Mesenchymal stem cell (in vitro differentiated cells and primary cell): Measurements from ENCODE around the gene GPATCH4.
"Not testable (repeated sequence)": the region's sequence is repeated elsewhere in the genome, so short reads cannot be mapped to it uniquely, and the experiment has no call there.

Experiments used
- DNase-seq: peaks from one replicate; pipeline ENCODE4 v3.0.0-alpha.2; 2013
- H2AFZ ChIP-seq: one replicate; pipeline ENCODE4 v1.6.1; 2013; ENCODE audit warnings: low read depth, mild to moderate bottlenecking, control low read depth, inconsistent platforms, low read length, moderate library complexity
- H2AK5ac ChIP-seq: 2 replicates; pipeline ENCODE4 v1.6.1; 2013; ENCODE audit warnings: low read length, moderate library complexity, mild to moderate bottlenecking, inconsistent platforms; ENCODE audit not compliant: severe bottlenecking
- H2BK120ac ChIP-seq: one replicate; pipeline ENCODE4 v1.6.1; 2013; ENCODE audit warnings: low read depth, mild to moderate bottlenecking, inconsistent platforms, low read length, moderate library complexity
- H2BK12ac ChIP-seq, 2 experiments: one replicate each; pipeline ENCODE4 v1.6.1; 2013; ENCODE audit warnings: inconsistent platforms in 2 of 2, low read length in 2 of 2, mild to moderate bottlenecking in 2 of 2, moderate library complexity in 2 of 2, control low read depth in 1 of 2
- H2BK15ac ChIP-seq: one replicate; pipeline ENCODE4 v1.6.1; 2013; ENCODE audit warnings: mild to moderate bottlenecking, low read depth, inconsistent platforms; ENCODE audit not compliant: poor library complexity, severe bottlenecking
- H2BK5ac ChIP-seq: 2 replicates; pipeline ENCODE4 v1.6.1; 2013; ENCODE audit warnings: low read depth, mild to moderate bottlenecking, low read length, control low read depth, inconsistent platforms; ENCODE audit not compliant: poor library complexity, severe bottlenecking
- H3K14ac ChIP-seq, 2 experiments: one replicate each; pipeline ENCODE4 v1.6.1; 2013; ENCODE audit warnings: inconsistent platforms in 2 of 2, low read length in 2 of 2, control low read depth in 1 of 2, mild to moderate bottlenecking in 1 of 2, moderate library complexity in 1 of 2
- H3K18ac ChIP-seq, 2 experiments: one replicate each; pipeline ENCODE4 v1.6.1; 2013; ENCODE audit warnings: inconsistent platforms in 2 of 2, low read length in 2 of 2, control low read depth in 1 of 2, low read depth in 1 of 2, mild to moderate bottlenecking in 1 of 2
- H3K23ac ChIP-seq, 2 experiments: one replicate each; pipeline ENCODE4 v1.6.1; 2013; ENCODE audit warnings: inconsistent platforms in 2 of 2, low read length in 2 of 2, mild to moderate bottlenecking in 2 of 2, moderate library complexity in 2 of 2, control low read depth in 1 of 2
- H3K27ac ChIP-seq: 2 replicates; pipeline ENCODE4 v1.5.1; 2013; ENCODE audit warnings: mild to moderate bottlenecking, moderate library complexity, low read length, control low read depth, inconsistent platforms; ENCODE audit not compliant: poor library complexity, severe bottlenecking
- H3K27me3 ChIP-seq, 2 experiments: 2 replicates each; pipeline versions ENCODE4 v1.6.1 to v1.7.0; 2013; ENCODE audit warnings: low read length in 2 of 2, mild to moderate bottlenecking in 2 of 2, moderate library complexity in 2 of 2, control low read depth in 1 of 2, inconsistent platforms in 1 of 2; ENCODE audit not compliant: control insufficient read depth in 1 of 2, insufficient read depth in 1 of 2
- H3K36me3 ChIP-seq, 2 experiments: 2 replicates each; pipeline versions ENCODE4 v1.6.1 to v1.7.0; 2013; ENCODE audit warnings: low read length in 2 of 2, control low read depth in 1 of 2, inconsistent platforms in 1 of 2, low read depth in 1 of 2, mild to moderate bottlenecking in 1 of 2; ENCODE audit not compliant: insufficient read depth in 2 of 2, control insufficient read depth in 1 of 2
- H3K4ac ChIP-seq, 2 experiments: one replicate each; pipeline ENCODE4 v1.6.1; 2013; ENCODE audit warnings: inconsistent platforms in 2 of 2, low read length in 2 of 2, mild to moderate bottlenecking in 2 of 2, moderate library complexity in 2 of 2, control low read depth in 1 of 2, low read depth in 1 of 2
- H3K4me1 ChIP-seq: 2 replicates; pipeline ENCODE4 v1.6.1; 2013; ENCODE audit warnings: low read depth, low read length, control low read depth; ENCODE audit not compliant: control insufficient read depth, insufficient read depth
- H3K4me2 ChIP-seq: 2 replicates; pipeline ENCODE4 v1.6.1; 2013; ENCODE audit warnings: low read length, mild to moderate bottlenecking, inconsistent platforms; ENCODE audit not compliant: poor library complexity, severe bottlenecking
- H3K4me3 ChIP-seq, 2 experiments: 2 replicates each; pipeline versions ENCODE4 v1.5.1 to v1.7.0; 2013; ENCODE audit warnings: low read length in 2 of 2, mild to moderate bottlenecking in 2 of 2, control low read depth in 1 of 2, low read depth in 1 of 2; ENCODE audit not compliant: insufficient read depth in 1 of 2
- H3K79me1 ChIP-seq: replicated peaks from 2 replicates; pipeline ENCODE4 v1.6.1; 2013; ENCODE audit warnings: mild to moderate bottlenecking, control low read depth, low read length, inconsistent platforms; ENCODE audit not compliant: poor library complexity, severe bottlenecking
- H3K9ac ChIP-seq: 2 replicates; pipeline ENCODE4 v1.7.0; 2013; ENCODE audit warnings: mild to moderate bottlenecking, low read length, moderate library complexity
- H3K9me3 ChIP-seq: 2 replicates; pipeline ENCODE4 v1.7.0; 2013; ENCODE audit warnings: mild to moderate bottlenecking, low read length; ENCODE audit not compliant: control insufficient read depth
- H4K8ac ChIP-seq: one replicate; pipeline ENCODE4 v1.6.1; 2013; ENCODE audit warnings: inconsistent platforms, mild to moderate bottlenecking, low read length, moderate library complexity
- H4K91ac ChIP-seq: one replicate; pipeline ENCODE4 v1.6.1; 2013; ENCODE audit warnings: mild to moderate bottlenecking, low read length, inconsistent platforms
- WGBS: methylation state at CpG from one replicate; pipeline ENCODE4 v1.1.7; 2013; ENCODE audit warnings: mixed read lengths; 5-methylcytosine and 5-hydroxymethylcytosine counted together

The GPATCH4 gene

DNA sequence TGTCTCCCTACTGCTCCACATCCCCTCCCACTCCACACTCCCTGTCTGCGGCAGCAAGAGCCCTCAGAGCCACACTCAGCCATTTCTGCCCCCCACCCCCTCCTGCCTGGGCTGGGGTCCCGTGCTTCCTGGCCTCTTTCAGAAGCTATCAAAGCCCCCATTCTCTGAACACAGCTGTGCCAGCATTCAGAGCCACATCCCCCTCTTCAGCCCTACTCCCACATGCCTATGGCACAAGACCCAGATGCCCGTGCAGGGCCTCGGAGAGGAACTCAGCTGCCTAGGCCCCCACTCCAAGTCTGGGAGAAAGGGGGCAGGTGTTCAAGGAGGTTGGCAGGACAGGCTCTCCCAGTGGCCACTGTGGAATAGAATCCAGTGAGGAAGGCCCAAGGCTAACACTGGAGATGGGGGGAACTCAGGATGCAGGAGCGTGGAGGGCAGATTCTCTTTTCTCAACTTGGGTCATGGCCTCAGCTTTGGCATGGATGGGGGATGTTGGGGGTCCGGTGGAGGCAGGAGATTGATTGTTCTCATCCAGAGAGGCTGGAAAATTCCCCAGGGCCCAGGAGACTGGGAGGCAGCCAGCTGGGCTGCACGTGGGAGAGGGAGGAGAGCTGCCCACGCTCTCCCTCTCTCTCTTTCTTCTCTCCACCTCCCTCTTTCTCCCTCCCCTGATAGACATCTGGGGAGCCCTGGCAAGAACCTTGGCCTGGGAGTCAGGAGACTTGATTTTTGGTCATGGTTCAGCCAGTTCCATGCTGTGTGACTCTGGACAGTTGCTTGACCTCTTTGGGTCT is 37.1 kb upstream of the GPATCH4 start:
- Histone ChIP-seq H2AK5ac (no peak overlapping the region), H2BK12ac (no peak overlapping the region), H3K27ac (no peak overlapping the region), H2BK120ac (no peak overlapping the region), H3K27me3 (peaks cover 94 to 96% of the 10 kb centered on the region in 2 experiments), H2BK5ac (no peak overlapping the region), H3K9me3 (no peaks in the 10 kb centered on the region), H4K91ac (no peak overlapping the region), H3K36me3 (no peaks in the 10 kb centered on the region), H3K79me1 (no peaks in the 10 kb centered on the region), H2AFZ (no peak overlapping the region), H3K4me1 (peaks cover 9% of the 10 kb centered on the region), H3K9ac (no peak overlapping the region), H3K18ac (no peak overlapping the region), H4K8ac (no peak overlapping the region), H3K23ac (peak overlapping the region in 1 of 2 experiments; percentile 27), H2BK15ac (no peak overlapping the region), H3K4me3 (no peak overlapping the region), H3K4ac (no peak overlapping the region), H3K14ac (no peak overlapping the region), H3K4me2 (no peak overlapping the region)
- DNase-seq: no peak
- 75% methylated on average over 5 of the region's 8 CpGs for WGBS

DNA sequence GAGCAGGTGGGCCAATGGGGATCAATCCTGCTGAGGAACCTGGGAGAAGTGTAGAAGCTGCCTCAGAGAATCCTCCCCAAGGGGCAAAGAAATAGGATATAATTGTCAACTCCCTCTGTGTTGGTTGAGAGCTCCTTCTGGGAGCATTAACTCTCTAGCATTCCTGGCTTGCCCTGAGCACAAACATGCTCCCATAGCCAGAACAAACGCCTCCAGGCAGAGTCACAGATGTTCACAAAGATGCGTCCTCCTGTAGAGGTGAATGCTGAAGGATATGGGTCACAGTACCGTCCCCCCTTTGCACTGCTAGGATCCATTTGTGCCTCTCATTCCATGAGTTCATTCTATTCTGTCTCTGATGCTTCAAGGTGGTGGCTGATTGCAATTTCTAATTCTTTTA is 31.1 kb upstream of the GPATCH4 start:
- no peak overlapping the region for H2BK12ac ChIP-seq
- no peak overlapping the region for H3K27ac ChIP-seq
- WGBS: 48% methylated on average over 3 of the region's 3 CpGs
- H2AFZ ChIP-seq: no peak overlapping the region
- no peak overlapping the region for H4K8ac ChIP-seq
- no peak overlapping the region for H3K4ac ChIP-seq
- no peak overlapping the region for H4K91ac ChIP-seq
- no peak overlapping the region for H3K4me3 ChIP-seq
- H3K79me1 ChIP-seq: no peaks in the 10 kb centered on the region
- no peaks in the 10 kb centered on the region for H3K4me1 ChIP-seq
- H3K36me3 ChIP-seq: no peaks in the 10 kb centered on the region
- H2BK15ac ChIP-seq: no peak overlapping the region
- no peak overlapping the region for H2AK5ac ChIP-seq
- peaks cover 60 to 84% of the 10 kb centered on the region in 2 experiments for H3K27me3 ChIP-seq
- H3K9me3 ChIP-seq: no peaks in the 10 kb centered on the region
- no peak overlapping the region for H3K9ac ChIP-seq
- no peak overlapping the region for H3K23ac ChIP-seq
- no peak overlapping the region for H3K4me2 ChIP-seq
- DNase-seq: no peak
- no peak overlapping the region for H2BK5ac ChIP-seq
- H3K14ac ChIP-seq: no peak overlapping the region
- H3K18ac ChIP-seq: no peak overlapping the region
- H2BK120ac ChIP-seq: no peak overlapping the region

DNA sequence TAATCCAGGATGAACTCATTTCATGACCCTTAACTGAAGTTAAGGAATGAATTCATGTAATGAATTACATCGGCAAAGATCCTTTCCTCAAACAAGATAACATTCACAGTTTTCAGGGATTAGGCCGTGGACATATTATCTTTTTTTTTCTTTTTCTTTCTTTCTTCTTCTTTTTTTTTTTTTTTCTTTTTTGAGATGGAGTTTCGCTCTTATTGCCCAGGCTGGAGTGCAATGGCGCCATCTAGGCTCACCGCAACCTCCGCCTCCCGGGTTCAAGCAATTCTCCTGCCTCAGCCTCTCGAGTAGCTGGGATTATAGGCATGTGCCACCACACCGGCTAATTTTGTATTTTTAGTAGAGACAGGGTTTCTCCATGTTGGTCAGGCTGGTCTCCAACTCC is 29.9 kb upstream of the GPATCH4 start:
- not testable (repeated sequence) for H3K27ac ChIP-seq, H2BK15ac ChIP-seq, H2BK5ac ChIP-seq, H3K23ac ChIP-seq, H3K4me2 ChIP-seq, H3K14ac ChIP-seq, H2AK5ac ChIP-seq, H2AFZ ChIP-seq, H3K4me3 ChIP-seq, H4K8ac ChIP-seq, H2BK120ac ChIP-seq, H3K9me3 ChIP-seq, H3K9ac ChIP-seq, H2BK12ac ChIP-seq, H3K36me3 ChIP-seq, H3K79me1 ChIP-seq, H3K4me1 ChIP-seq, H3K18ac ChIP-seq, H4K91ac ChIP-seq, H3K4ac ChIP-seq, DNase-seq
- H3K27me3 ChIP-seq: peaks cover 63 to 84% of the 10 kb centered on the region in 2 experiments
- WGBS: 53% methylated on average over 5 of the region's 9 CpGs

DNA sequence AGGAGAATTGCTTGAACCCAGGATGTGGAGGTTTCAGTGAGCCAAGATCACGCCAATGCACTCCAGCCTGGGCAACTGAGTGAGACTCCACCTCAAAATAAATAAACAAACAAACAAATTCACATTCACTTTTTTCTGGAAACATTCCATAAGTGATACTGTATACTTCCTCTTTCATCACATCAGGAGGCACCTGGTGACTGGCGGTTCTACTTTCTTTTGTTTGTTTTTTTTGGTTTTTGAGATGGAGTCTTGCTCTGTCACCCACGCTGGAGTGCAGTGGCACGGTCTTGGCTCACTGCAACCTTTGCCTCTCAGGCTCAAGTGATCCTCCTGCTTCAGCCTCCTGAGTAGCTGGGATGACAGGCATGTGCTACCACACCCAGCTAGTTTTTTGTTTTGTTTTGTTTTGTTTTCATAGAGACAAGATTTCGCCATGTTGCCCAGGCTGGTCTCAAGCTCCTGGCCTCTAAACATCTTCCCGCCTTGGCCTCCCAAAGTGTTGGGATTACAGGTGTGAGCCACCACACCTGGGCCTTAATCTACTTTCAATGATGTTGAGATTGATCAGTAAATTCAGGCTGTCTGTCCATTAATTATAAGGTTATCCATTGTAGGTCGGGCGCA is 28.7 kb upstream of the GPATCH4 start:
- Histone ChIP-seq H3K4ac (no peak overlapping the region), H3K36me3 (no peaks in the 10 kb centered on the region), H4K8ac (no peak overlapping the region), H3K9ac (no peak overlapping the region), H3K4me1 (peaks cover 8% of the 10 kb centered on the region), H2BK5ac (no peak overlapping the region), H3K4me3 (no peak overlapping the region), H2BK15ac (no peak overlapping the region), H2BK12ac (no peak overlapping the region), H3K27ac (no peak overlapping the region), H3K14ac (no peak overlapping the region), H2AK5ac (no peak overlapping the region), H2BK120ac (no peak overlapping the region), H3K18ac (no peak overlapping the region), H2AFZ (no peak overlapping the region), H3K9me3 (no peaks in the 10 kb centered on the region), H4K91ac (no peak overlapping the region), H3K4me2 (no peak overlapping the region), H3K27me3 (peaks cover 63 to 84% of the 10 kb centered on the region in 2 experiments), H3K23ac (no peak overlapping the region), H3K79me1 (no peaks in the 10 kb centered on the region)
- WGBS: 85% methylated on average over 6 of the region's 8 CpGs
- DNase-seq: no peak
